ENCODE data around the gene LRRN1. TPM values are rescaled to one million over a fixed set of nuclear protein-coding genes. Genes with fewer than 3 reads are reported as not detected.

The LRRN1 gene
- total and polyA plus RNA-seq, 10 donors: 0.20 to 8.0 (median 4.1) TPM

GRCh38 chr3:3847994-3848922 lies 49.0 kb downstream of the LRRN1 start:
- H3K27me3 ChIP-seq (replicated peaks in 1 of 7): no peaks in the 10 kb centered on the region
- 78 to 87% (median 83%) methylated on average over 8 of the region's 8 CpGs for WGBS, 5 donors
- intact Hi-C loops (cut with DNase I; ENCODE audit: low total_unique reads): no loop called here
- no peaks in the 10 kb centered on the region for H3K4me1 ChIP-seq
- peaks cover 0 to 22% (median 0%) of the 10 kb centered on the region in 6 donors for H3K36me3 ChIP-seq
- no peak for DNase-seq
- H3K9me3 ChIP-seq: no peaks in the 10 kb centered on the region
- H3K27ac ChIP-seq: no peak overlapping the region
- no peak overlapping the region for H3K4me3 ChIP-seq
- TF ChIP-seq POLR2A (IDR thresholded peaks at IDR 0.05) (no peak), POLR2AphosphoS5 (IDR thresholded peaks at IDR 0.05) (no peak)
- TF ChIP-seq, protein P1, sequence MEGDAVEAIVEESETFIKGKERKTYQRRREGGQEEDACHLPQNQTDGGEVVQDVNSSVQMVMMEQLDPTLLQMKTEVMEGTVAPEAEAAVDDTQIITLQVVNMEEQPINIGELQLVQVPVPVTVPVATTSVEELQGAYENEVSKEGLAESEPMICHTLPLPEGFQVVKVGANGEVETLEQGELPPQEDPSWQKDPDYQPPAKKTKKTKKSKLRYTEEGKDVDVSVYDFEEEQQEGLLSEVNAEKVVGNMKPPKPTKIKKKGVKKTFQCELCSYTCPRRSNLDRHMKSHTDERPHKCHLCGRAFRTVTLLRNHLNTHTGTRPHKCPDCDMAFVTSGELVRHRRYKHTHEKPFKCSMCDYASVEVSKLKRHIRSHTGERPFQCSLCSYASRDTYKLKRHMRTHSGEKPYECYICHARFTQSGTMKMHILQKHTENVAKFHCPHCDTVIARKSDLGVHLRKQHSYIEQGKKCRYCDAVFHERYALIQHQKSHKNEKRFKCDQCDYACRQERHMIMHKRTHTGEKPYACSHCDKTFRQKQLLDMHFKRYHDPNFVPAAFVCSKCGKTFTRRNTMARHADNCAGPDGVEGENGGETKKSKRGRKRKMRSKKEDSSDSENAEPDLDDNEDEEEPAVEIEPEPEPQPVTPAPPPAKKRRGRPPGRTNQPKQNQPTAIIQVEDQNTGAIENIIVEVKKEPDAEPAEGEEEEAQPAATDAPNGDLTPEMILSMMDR (IDR thresholded peaks at IDR 0.05 in 8 of 11, conservative IDR thresholded peaks at IDR 0.05 in 3 of 11): no peak

GRCh38 chr3:3848923-3849275 lies 49.7 kb downstream of the LRRN1 start:
- no peak overlapping the region for H3K4me3 ChIP-seq
- intact Hi-C loops (cut with DNase I; ENCODE audit: low total_unique reads): no loop called here
- H3K9me3 ChIP-seq: no peaks in the 10 kb centered on the region
- H3K27me3 ChIP-seq (replicated peaks in 1 of 7): no peaks in the 10 kb centered on the region
- 86 to 95% (median 89%) methylated on average over 8 of the region's 8 CpGs for WGBS, 5 donors
- H3K4me1 ChIP-seq: no peaks in the 10 kb centered on the region
- peaks cover 0 to 22% (median 0%) of the 10 kb centered on the region in 6 donors for H3K36me3 ChIP-seq
- no peak for TF ChIP-seq POLR2A (IDR thresholded peaks at IDR 0.05)
- TF ChIP-seq, protein P1 (IDR thresholded peaks at IDR 0.05 in 8 of 11, conservative IDR thresholded peaks at IDR 0.05 in 3 of 11): no peak
- TF ChIP-seq POLR2AphosphoS5 (IDR thresholded peaks at IDR 0.05): no peak
- no peak overlapping the region for H3K27ac ChIP-seq
- no peak for DNase-seq

DNA sequence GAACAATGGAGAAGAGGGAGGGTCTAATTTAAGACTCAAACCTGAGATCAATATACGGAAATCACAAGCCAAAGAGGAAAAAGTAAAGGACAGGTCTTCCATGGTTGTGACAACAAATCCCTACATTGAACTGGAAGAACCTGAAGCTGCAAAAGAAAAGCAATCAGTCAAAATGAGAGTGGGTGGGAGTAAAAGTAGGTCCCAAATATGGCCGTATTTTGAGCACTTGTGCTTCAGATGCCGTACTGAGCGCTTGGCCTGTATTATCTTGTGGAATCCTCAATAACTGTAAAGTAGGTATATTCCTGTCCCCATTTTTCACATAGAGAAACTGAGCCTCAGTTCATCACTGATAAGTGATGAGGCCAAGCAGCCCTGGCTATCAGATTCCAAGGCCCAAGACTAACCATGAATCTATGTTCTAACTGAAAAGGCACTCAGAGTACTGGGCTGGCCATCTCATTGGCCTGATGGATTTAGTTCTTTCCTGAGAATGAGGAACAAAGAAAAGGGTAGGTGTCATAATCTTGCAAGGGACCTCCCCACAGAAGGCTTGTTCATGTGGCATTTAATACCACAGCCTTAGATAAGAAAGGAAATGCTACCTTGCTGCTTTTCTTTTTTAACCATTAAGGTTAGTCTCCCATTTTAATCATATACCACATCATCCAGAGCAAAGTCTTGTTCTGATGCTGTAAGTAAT lies 52.5 kb downstream of the LRRN1 start:
- TF ChIP-seq, protein P1 (IDR thresholded peaks at IDR 0.05 in 8 of 11, conservative IDR thresholded peaks at IDR 0.05 in 3 of 11): no peak
- TF ChIP-seq POLR2AphosphoS5 (IDR thresholded peaks at IDR 0.05): no peak
- TF ChIP-seq POLR2A (IDR thresholded peaks at IDR 0.05): no peak
- intact Hi-C loops (cut with DNase I; ENCODE audit: low total_unique reads): no loop called here
- no peak overlapping the region for H3K4me3 ChIP-seq
- no peak for DNase-seq
- WGBS, 5 donors: 81 to 95% (median 89%) methylated on average over 4 of the region's 4 CpGs
- H3K36me3 ChIP-seq: no peaks in the 10 kb centered on the region
- no peaks in the 10 kb centered on the region for H3K27me3 ChIP-seq (replicated peaks in 1 of 7)
- no peaks in the 10 kb centered on the region for H3K9me3 ChIP-seq
- no peaks in the 10 kb centered on the region for H3K4me1 ChIP-seq
- no peak overlapping the region for H3K27ac ChIP-seq

GRCh38 chr3:3853544-3853943 lies 54.3 kb downstream of the LRRN1 start:
- H3K4me1 ChIP-seq: no peaks in the 10 kb centered on the region
- no peaks in the 10 kb centered on the region for H3K36me3 ChIP-seq
- WGBS, 5 donors: 57 to 76% (median 65%) methylated on average over 1 of the region's 1 CpG
- no peak for TF ChIP-seq POLR2AphosphoS5 (IDR thresholded peaks at IDR 0.05)
- no peak for TF ChIP-seq POLR2A (IDR thresholded peaks at IDR 0.05)
- TF ChIP-seq, protein P1 (IDR thresholded peaks at IDR 0.05 in 8 of 11, conservative IDR thresholded peaks at IDR 0.05 in 3 of 11): no peak
- intact Hi-C loops (cut with DNase I; ENCODE audit: low total_unique reads): no loop called here
- no peak overlapping the region for H3K4me3 ChIP-seq
- H3K9me3 ChIP-seq: no peaks in the 10 kb centered on the region
- no peaks in the 10 kb centered on the region for H3K27me3 ChIP-seq (replicated peaks in 1 of 7)
- no peak for DNase-seq
- no peak overlapping the region for H3K27ac ChIP-seq

All from spleen (tissue), 11 donors.